Fibroblast of mammary gland (primary cell): ENCODE measurements around the gene SGSM1.

Experiments
- DNase-seq: peaks from one replicate; pipeline ENCODE4 v3.0.0-alpha.2; 2010; ENCODE audit warnings: low read depth
- H3K4me3 ChIP-seq: 2 replicates; pipeline ENCODE4 v1.5.1; 2011; ENCODE audit warnings: low read depth, mild to moderate bottlenecking, low read length, moderate library complexity; ENCODE audit not compliant: control insufficient read depth
- TF ChIP-seq, protein P1 (sequence below): conservative IDR thresholded peaks from 2 replicates; pipeline ENCODE4 v1.5.1; 2011; ENCODE audit warnings: low read depth, low read length, inconsistent platforms; ENCODE audit not compliant: control insufficient read depth, insufficient read depth

The SGSM1 gene

DNA sequence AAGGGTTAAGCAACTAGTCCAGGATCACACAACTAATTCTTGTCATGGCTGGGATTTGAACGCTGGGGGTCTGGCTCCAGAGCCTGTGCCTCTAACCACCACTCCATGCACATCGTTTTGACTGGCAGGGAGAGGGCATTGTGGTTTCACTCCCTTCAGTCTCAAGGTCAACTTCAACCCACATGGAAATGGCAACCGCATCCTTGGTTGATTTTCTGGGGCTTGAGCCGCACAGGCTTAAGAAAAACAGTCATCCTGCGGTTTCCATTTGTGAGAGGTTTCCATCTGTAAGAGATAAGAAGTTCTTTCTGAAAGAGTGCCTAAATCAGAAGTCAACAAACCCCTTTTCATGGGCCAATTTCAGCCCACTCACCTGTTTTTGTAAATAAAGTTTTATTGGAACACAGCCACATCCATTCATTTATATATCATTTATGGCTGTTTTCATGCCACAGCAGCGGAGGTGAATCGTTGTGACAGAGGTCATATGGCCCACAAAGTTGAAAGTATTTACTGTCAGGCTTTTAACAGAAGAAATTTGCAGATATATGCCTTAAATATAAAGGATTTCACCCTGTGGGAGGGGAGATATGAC is 65.7 kb downstream of the SGSM1 start:
- no peak for DNase-seq
- TF ChIP-seq, protein P1, sequence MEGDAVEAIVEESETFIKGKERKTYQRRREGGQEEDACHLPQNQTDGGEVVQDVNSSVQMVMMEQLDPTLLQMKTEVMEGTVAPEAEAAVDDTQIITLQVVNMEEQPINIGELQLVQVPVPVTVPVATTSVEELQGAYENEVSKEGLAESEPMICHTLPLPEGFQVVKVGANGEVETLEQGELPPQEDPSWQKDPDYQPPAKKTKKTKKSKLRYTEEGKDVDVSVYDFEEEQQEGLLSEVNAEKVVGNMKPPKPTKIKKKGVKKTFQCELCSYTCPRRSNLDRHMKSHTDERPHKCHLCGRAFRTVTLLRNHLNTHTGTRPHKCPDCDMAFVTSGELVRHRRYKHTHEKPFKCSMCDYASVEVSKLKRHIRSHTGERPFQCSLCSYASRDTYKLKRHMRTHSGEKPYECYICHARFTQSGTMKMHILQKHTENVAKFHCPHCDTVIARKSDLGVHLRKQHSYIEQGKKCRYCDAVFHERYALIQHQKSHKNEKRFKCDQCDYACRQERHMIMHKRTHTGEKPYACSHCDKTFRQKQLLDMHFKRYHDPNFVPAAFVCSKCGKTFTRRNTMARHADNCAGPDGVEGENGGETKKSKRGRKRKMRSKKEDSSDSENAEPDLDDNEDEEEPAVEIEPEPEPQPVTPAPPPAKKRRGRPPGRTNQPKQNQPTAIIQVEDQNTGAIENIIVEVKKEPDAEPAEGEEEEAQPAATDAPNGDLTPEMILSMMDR, result no peak
- H3K4me3 ChIP-seq, result no peak overlapping the region

DNA sequence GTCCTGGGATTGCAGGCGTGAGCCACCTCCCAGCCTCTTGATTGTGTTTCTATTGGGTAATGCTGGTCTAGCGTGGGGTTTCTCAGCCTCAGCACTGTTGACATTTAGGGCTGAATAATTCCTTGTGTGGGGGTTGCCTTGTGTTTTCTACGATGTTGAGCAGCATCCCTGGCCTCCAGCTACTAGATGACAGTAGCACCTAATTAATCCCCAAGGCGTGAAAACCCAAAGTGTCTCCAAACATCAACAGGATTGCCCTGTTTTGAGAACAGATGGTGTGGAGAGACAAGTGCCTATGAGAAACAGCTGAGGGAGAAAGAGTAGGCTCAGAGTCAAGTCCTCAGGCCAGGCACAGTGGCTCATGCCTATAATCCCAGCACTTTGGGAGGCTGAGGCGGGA is 67.2 kb downstream of the SGSM1 start:
- TF ChIP-seq, protein P1, result no peak
- H3K4me3 ChIP-seq, result no peak overlapping the region
- DNase-seq, result no peak

DNA sequence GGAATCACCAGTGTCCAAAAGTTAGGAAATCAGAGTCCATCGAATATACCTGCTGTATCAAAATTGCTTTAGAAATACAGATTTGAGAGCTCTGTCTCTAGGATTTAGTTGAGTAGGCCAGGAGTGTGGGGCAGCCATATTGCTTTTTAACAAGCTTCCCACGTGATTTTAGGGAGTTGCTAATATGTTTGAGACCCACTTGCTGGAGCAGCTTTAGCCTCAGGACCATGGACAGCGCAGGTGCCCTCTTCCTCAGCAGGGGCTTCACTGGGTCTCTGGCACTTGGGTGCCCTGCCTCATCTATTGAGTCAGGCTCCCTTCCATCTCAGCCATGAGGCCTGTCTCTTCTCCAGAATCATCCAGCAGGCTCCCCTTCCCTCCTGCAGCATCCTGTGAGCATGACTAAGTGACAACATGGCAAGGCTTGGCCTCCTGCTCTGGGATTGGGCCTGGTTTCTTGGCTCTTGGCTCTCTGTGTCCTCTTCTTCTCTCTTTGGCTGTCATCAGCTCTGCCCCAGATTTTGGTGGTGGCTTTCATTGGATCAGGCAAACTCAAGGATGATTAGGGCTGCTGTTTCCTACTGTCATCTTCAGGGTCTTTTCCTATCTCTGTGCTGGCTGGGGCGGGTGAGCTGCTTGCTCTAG is 70.0 kb downstream of the SGSM1 start:
- TF ChIP-seq, protein P1, result no peak
- no peak overlapping the region for H3K4me3 ChIP-seq
- DNase-seq, result no peak

DNA sequence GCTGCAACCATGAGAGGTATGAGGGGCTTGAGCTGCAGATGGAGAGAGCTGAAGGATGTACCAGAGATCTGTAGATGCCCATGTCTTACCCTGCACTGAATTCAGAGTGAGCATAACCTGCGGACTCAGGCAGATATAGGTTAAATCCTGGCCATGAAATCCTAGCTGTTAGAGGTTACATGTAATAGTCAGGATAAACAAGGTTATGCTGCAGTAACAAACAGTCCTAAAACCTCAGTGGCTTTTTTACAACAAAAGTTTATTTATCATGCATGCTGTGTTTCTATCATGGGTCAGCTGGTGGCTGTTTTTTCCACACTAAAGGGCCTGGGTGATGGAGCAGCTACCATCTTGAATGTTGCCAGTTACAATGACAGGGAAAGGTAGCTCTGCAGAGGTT is 70.7 kb downstream of the SGSM1 start:
- DNase-seq, result no peak
- TF ChIP-seq, protein P1, result no peak
- no peak overlapping the region for H3K4me3 ChIP-seq

DNA sequence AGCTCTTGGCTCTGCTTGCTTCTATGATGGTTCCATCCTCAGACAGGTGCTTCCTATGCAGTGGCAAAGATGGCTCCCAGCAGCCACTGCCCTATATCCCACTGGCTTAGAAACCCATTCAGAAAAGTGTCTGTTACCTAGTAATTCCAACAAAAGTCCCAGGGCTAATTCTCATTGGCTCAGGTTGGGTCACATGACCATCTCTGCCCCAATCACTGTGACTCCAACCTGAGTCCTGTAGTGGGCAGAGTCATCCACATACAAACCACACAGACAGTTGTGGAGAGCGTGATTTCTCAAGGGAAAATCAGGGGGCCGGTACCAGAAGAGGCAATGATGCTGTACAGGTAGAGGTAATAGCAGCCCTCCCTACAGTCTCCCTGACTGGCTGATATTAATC is 73.0 kb downstream of the SGSM1 start:
- no peak overlapping the region for H3K4me3 ChIP-seq
- DNase-seq, result no peak
- TF ChIP-seq, protein P1, result no peak

DNA sequence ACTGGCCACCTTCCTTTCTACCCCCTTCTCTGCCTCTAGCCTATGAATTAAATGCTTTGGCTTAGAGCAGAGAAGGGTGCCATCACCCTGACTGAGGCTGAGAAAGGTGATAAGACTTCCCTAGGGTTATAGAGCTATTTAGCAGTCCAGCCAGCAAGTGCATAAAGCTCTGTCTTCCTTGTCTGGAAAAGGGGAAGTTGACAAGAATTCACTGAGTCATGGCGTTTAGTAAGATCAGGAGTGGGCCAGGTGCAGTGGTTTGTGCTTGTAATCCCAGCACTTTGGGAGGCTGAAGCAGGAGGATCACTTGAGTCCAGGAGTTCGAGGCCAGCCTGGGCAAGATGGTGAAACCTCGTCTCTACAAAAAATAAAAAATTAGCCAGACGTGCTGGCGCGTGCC is 77.4 kb downstream of the SGSM1 start:
- H3K4me3 ChIP-seq, result no peak overlapping the region
- no peak for DNase-seq
- TF ChIP-seq, protein P1, result no peak
